ENCODE measurements around the gene MAPKAP1. TPM values are rescaled to one million over a fixed set of nuclear protein-coding genes. Genes with fewer than 3 reads are reported as not detected.

MAPKAP1 gene
- total and polyA plus RNA-seq, 2 experiments from 2014 or later = 68.5 to 74.5 TPM

- Histone ChIP-seq H3K9ac (peak overlapping the region; percentile 78), H3K27ac (peak overlapping the region; percentile 40), H3K9me2 (ENCODE audit: insufficient read depth) (no peaks in the 10 kb centered on the region), H2AFZ (peak overlapping the region; percentile 82), H3F3A (ENCODE audit: insufficient read depth) (peaks cover 23% of the 10 kb centered on the region), H3K4me3 (peak overlapping the region; percentile 88), H3K9me3 (ENCODE audit: low read depth) (no peaks in the 10 kb centered on the region), H3K4me1 (ENCODE audit: insufficient read depth) (peaks cover 61% of the 10 kb centered on the region), H3K36me3 (ENCODE audit: low read depth) (no peaks in the 10 kb centered on the region), H3K4me2 (ENCODE audit: unreplicated experiment) (peak overlapping the region; percentile 84), H3K27me3 (replicated peaks; ENCODE audit: insufficient read depth) (no peaks in the 10 kb centered on the region), H4K20me1 (ENCODE audit: insufficient read depth) (no peaks in the 10 kb centered on the region), H3K79me2 (ENCODE audit: insufficient read depth) (peaks cover 63% of the 10 kb centered on the region)
- no peak for TF ChIP-seq EZH2 (IDR thresholded peaks at IDR 0.05; ENCODE audit: insufficient read depth, poor library complexity, severe bottlenecking)
- no peak for TF ChIP-seq EZH2phosphoT487 (IDR thresholded peaks at IDR 0.05; ENCODE audit: insufficient read depth, low read depth)
- in situ Hi-C loops (cut with MboI) = no loop called here
- 29 to 41% methylated on average over 30 of the region's 30 CpGs for WGBS, 2 experiments (ENCODE audit: low coverage in 1 of 2, low lambda C conversion rate in 2 of 2, missing lambda C conversion rate in 2 of 2)
- peak; percentile 34 for DNase-seq
Measured at GRCh38 chr9:125748446-125749099, 41.6 kb upstream of the MAPKAP1 start.

GRCh38 chr9:125747765-125748445, 40.9 kb upstream of the MAPKAP1 start:
- Histone ChIP-seq H2AFZ (peak overlapping the region; percentile 82), H3K27ac (peak overlapping the region; percentile 40), H3K36me3 (ENCODE audit: low read depth) (no peaks in the 10 kb centered on the region), H3F3A (ENCODE audit: insufficient read depth) (peaks cover 28% of the 10 kb centered on the region), H3K27me3 (replicated peaks; ENCODE audit: insufficient read depth) (no peaks in the 10 kb centered on the region), H3K9me2 (ENCODE audit: insufficient read depth) (no peaks in the 10 kb centered on the region), H3K9ac (peak overlapping the region; percentile 78), H3K9me3 (ENCODE audit: low read depth) (no peaks in the 10 kb centered on the region), H4K20me1 (ENCODE audit: insufficient read depth) (no peaks in the 10 kb centered on the region), H3K4me2 (ENCODE audit: unreplicated experiment) (peak overlapping the region; percentile 84), H3K4me3 (peak overlapping the region; percentile 88), H3K4me1 (ENCODE audit: insufficient read depth) (peaks cover 60% of the 10 kb centered on the region), H3K79me2 (ENCODE audit: insufficient read depth) (peaks cover 56% of the 10 kb centered on the region)
- 0 to 1% methylated on average over 35 to 63 of the region's 88 CpGs for WGBS, 2 experiments (ENCODE audit: low coverage in 1 of 2, low lambda C conversion rate in 2 of 2, missing lambda C conversion rate in 2 of 2)
- TF ChIP-seq EZH2phosphoT487 (IDR thresholded peaks at IDR 0.05; ENCODE audit: insufficient read depth, low read depth) (no peak), EZH2 (IDR thresholded peaks at IDR 0.05; ENCODE audit: insufficient read depth, poor library complexity, severe bottlenecking) (no peak)
- peak; percentile 67 for DNase-seq
- in situ Hi-C loops (cut with MboI) = no loop called here

GRCh38 chr9:125747053-125747764, 40.2 kb upstream of the MAPKAP1 start, which contains the start of gene PBX3:
TSS of gene PBX3 (plus strand) at chr9:125747373.
- Histone ChIP-seq H2AFZ (peak within 1 kb of the TSS; percentile 82), H3K79me2 (ENCODE audit: insufficient read depth) (peaks cover 49% of the 10 kb centered on the region), H3K9me3 (ENCODE audit: low read depth) (no peaks in the 10 kb centered on the region), H4K20me1 (ENCODE audit: insufficient read depth) (no peaks in the 10 kb centered on the region), H3K9ac (peak within 1 kb of the TSS; percentile 78), H3K36me3 (ENCODE audit: low read depth) (no peaks in the 10 kb centered on the region), H3K4me3 (peak within 1 kb of the TSS; percentile 88), H3F3A (ENCODE audit: insufficient read depth) (peaks cover 28% of the 10 kb centered on the region), H3K27ac (peak within 1 kb of the TSS; percentile 40), H3K27me3 (replicated peaks; ENCODE audit: insufficient read depth) (no peaks in the 10 kb centered on the region), H3K4me1 (ENCODE audit: insufficient read depth) (peaks cover 53% of the 10 kb centered on the region), H3K9me2 (ENCODE audit: insufficient read depth) (no peaks in the 10 kb centered on the region), H3K4me2 (ENCODE audit: unreplicated experiment) (peak within 1 kb of the TSS; percentile 84)
- in situ Hi-C loops (cut with MboI) = no loop called here
- DNase-seq = peak; percentile 77
- 0% methylated on average over 21 to 50 of the region's 107 CpGs for WGBS, 2 experiments (ENCODE audit: low coverage in 1 of 2, low lambda C conversion rate in 2 of 2, missing lambda C conversion rate in 2 of 2)
- TF ChIP-seq EZH2 (IDR thresholded peaks at IDR 0.05; ENCODE audit: insufficient read depth, poor library complexity, severe bottlenecking) (no peak), EZH2phosphoT487 (IDR thresholded peaks at IDR 0.05; ENCODE audit: insufficient read depth, low read depth) (no peak)

- Histone ChIP-seq H3K27me3 (replicated peaks; ENCODE audit: insufficient read depth) (no peaks in the 10 kb centered on the region), H3K4me1 (ENCODE audit: insufficient read depth) (peaks cover 49% of the 10 kb centered on the region), H3K9me3 (ENCODE audit: low read depth) (no peaks in the 10 kb centered on the region), H4K20me1 (ENCODE audit: insufficient read depth) (no peaks in the 10 kb centered on the region), H3K9me2 (ENCODE audit: insufficient read depth) (no peaks in the 10 kb centered on the region), H3K36me3 (ENCODE audit: low read depth) (no peaks in the 10 kb centered on the region), H3F3A (ENCODE audit: insufficient read depth) (peaks cover 28% of the 10 kb centered on the region), H3K27ac (no peak overlapping the region), H3K9ac (0 out of 2 replicates have a peak overlapping the region, but pooled peaks have one; percentile 45), H2AFZ (peak overlapping the region; percentile 56; the same call in 1 of the 2 replicates), H3K4me2 (ENCODE audit: unreplicated experiment) (peak overlapping the region; percentile 69), H3K79me2 (ENCODE audit: insufficient read depth) (peaks cover 44% of the 10 kb centered on the region), H3K4me3 (peak overlapping the region; percentile 65)
- WGBS, 2 experiments (ENCODE audit: low coverage in 1 of 2, low lambda C conversion rate in 2 of 2, missing lambda C conversion rate in 2 of 2) = 0% methylated on average over 35 of the region's 46 CpGs; no CpG with 5 or more reads in 1 of the 2 experiments
- TF ChIP-seq EZH2 (IDR thresholded peaks at IDR 0.05; ENCODE audit: insufficient read depth, poor library complexity, severe bottlenecking) = no peak
- TF ChIP-seq EZH2phosphoT487 (IDR thresholded peaks at IDR 0.05; ENCODE audit: insufficient read depth, low read depth) = no peak
- DNase-seq = peak; percentile 74
- in situ Hi-C loops (cut with MboI) = no loop called here
Measured at GRCh38 chr9:125746774-125747052, 39.7 kb upstream of the MAPKAP1 start.

Data from GM23248 (cell line).